ENCODE results near the gene ZCCHC8.

DNA sequence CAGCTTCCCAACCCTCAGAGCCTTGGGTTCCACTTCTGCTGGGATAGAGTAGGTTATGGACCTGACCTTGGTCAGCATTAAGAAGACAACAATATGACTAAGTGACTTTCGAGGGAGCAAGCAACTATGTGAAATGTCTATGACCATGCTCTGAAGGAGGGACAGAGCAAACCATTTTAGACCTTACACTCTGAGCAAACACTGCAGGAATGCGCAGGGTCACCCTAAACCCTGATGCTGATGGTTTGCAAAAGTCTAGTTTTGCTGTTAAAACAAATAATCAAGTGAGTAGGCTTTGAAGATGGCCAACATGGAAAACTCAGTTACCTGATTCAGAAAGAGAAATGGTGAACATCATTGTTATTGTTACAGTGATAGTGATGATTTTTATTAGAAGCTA is 8.7 kb downstream of the ZCCHC8 start:
- TF ChIP-seq EZH2 (IDR thresholded peaks at IDR 0.05; ENCODE audit: low read length): no peak
- TF ChIP-seq, protein P1, sequence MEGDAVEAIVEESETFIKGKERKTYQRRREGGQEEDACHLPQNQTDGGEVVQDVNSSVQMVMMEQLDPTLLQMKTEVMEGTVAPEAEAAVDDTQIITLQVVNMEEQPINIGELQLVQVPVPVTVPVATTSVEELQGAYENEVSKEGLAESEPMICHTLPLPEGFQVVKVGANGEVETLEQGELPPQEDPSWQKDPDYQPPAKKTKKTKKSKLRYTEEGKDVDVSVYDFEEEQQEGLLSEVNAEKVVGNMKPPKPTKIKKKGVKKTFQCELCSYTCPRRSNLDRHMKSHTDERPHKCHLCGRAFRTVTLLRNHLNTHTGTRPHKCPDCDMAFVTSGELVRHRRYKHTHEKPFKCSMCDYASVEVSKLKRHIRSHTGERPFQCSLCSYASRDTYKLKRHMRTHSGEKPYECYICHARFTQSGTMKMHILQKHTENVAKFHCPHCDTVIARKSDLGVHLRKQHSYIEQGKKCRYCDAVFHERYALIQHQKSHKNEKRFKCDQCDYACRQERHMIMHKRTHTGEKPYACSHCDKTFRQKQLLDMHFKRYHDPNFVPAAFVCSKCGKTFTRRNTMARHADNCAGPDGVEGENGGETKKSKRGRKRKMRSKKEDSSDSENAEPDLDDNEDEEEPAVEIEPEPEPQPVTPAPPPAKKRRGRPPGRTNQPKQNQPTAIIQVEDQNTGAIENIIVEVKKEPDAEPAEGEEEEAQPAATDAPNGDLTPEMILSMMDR (optimal IDR thresholded peaks at IDR 0.05 in 1 of 3, IDR thresholded peaks at IDR 0.05 in 1 of 3, conservative IDR thresholded peaks at IDR 0.05 in 1 of 3; ENCODE audit: extremely low read depth in 1 of 3, insufficient read depth in 2 of 3, low read length in 3 of 3): no peak
